Measurements from ENCODE around the gene CLASP1.
"Not testable (repeated sequence)": the region's sequence is repeated elsewhere in the genome, so short reads cannot be mapped to it uniquely, and the experiment has no call there.

CLASP1 gene

DNA sequence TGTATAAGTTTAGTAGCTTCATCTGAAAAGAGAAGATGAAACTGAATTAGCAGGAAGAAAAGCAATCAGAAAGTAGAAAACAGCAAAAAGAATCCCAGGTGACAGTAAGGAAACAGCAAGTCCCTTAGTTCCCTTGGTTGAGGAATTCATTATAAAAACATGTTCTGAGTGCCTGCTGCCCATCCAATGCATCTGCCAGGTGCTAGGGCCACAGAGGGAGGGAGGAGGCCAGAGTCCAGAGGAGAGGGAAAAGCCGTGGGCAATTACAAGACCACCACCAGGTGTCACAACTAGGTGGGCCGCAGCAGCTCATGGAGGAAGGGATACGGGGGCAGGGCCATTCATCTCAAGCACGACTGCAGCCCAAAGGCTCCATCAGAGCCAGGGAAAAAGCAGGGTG is 308.3 kb downstream of the CLASP1 start:
- in situ Hi-C loops (cut with HindIII; ENCODE audit: low sequenced_read_pairs) = no loop called here

DNA sequence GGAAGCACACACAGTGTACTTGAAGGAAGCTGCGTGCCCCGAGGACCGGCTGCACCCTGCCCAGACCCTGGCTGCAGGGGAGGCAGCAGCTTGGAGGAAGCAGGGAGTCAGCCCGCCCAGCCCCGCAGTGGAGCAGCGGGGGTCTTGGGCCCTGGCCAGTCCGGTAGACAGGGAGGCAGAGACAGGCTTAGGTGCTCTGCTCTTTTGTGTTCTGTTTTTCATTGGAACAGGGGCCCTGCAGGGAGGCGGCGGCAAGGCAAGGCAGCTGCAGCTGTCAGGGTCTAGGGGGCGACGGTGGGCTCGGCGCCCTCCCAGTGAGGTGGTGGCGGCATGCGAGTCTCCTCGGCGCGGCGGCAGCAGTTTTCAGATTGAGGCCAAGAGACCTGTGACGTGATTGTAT is 311.0 kb downstream of the CLASP1 start:
- in situ Hi-C loops (cut with HindIII; ENCODE audit: low sequenced_read_pairs) = no loop called here

DNA sequence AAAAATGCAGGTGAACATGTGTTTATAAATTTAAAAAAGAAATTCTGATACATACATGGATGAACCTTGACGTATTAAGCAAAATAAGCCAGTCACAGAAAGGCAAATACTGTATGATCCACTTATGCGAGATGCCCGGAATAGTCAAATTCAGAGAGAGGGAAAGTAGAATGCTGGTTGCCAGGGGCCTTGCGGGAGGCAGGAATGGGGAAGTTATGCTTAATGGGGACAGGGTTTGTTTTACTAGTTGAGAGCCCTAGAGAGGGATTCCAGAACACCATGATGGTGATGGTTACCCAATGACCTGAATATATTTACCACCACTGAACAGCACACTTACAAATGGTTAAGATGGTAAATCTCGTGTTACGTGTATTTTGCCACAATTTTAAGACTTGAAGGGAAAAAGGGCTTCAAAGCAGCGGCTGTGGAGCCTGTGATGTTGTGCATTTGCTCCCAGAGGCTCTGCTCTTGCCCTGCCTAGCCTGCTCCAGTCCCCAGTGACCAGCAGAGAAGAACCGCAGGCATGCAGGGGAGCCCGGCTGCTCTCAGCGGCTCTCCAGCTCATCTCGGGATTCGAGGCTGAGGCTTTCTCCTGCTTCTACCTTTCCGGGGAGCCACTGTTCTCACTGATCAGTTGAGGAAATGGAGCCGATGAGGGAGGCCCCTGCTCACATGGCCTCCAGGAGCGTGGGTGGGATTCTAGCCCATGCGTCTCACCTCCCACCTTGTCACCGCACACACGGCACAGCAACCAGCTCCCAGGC is 312.6 kb downstream of the CLASP1 start:
- in situ Hi-C loops (cut with HindIII; ENCODE audit: low sequenced_read_pairs) = no loop called here

GRCh38 chr2:121335294-121336290 is 313.7 kb downstream of the CLASP1 start:
- in situ Hi-C loops (cut with HindIII; ENCODE audit: low sequenced_read_pairs) = no loop called here

DNA sequence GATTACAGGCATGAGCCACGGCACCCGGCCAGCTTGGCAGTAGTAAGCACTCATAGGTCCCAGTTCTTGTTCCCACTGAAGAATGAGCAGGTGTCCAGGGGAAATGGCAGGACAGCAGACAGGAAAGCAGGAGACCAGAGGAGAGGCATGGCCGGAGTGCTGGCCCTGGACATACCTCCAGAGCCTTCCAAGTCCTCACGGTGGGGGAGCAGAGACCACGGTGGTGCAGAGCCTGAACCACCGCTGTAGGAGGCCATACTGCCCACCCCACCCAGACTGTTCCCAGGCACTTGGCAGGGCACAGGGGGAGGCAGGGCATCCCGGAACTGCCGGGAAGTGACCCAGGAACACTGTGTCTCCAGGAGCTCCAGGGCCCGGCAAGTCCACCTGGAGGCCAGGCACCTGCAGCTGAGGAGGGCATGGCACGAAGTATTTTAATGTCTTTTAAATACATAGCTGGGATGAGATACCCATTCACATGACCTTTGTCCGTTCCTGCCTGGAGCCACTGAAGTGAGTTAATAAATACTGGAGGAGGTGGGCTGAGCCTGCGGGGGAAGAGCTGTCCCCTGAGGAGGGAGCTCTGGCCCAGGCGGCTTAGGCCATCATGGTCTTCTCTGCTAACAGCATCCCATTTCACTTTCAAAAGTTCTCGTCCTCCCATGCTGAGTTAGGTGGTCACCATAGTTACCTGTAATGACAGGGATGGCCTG is 314.5 kb downstream of the CLASP1 start:
- in situ Hi-C loops (cut with HindIII; ENCODE audit: low sequenced_read_pairs) = no loop called here

GRCh38 chr2:121333834-121334558 is 315.3 kb downstream of the CLASP1 start:
- in situ Hi-C loops (cut with HindIII; ENCODE audit: low sequenced_read_pairs) = no loop called here

DNA sequence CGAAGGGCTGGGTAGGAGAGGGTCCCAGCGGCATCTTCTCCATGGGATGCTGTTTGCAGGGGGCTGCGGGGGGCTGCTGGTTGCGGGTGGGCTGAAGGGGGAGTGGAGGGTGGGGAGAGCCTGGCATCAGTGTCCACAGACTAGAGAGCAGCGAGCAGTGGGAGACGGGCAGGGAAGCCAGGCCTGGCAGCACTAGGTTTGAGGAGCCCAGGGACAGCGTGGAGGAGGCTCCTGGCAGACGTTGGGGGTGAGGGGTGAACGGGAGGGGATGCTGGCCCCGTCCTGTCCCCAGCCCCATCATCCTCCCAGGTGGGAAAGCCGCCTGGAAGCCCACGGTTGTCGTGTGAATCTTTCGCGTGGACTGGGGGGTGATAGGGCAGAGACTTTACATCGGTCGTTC is 316.0 kb downstream of the CLASP1 start:
- in situ Hi-C loops (cut with HindIII; ENCODE audit: low sequenced_read_pairs) = no loop called here

- in situ Hi-C loops (cut with HindIII; ENCODE audit: low sequenced_read_pairs) = not testable (repeated sequence)
Observed at GRCh38 chr2:121331324-121331723, 317.9 kb downstream of the CLASP1 start.

- in situ Hi-C loops (cut with HindIII; ENCODE audit: low sequenced_read_pairs) = no loop called here
Observed at GRCh38 chr2:121330921-121331320, 318.3 kb downstream of the CLASP1 start.

DNA sequence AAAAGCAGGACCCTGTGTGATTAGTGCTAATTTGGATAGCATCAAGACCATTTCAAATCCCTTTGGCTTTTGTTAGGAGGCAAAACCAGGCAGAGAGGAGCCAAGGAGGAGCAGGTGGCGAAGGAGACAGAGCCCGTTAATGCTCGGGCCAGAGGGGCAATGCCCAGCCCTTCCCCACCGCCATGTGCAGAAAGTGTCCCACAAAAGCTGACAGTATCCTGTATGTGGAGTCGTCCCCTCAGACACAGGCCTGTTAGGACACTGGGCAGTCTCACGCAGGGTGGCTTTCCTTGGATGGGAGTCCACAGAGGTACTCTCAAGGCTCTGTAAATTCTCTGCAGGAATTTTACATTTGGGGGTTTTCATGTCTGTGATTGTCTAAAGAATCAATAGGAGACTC is 319.5 kb downstream of the CLASP1 start:
- in situ Hi-C loops (cut with HindIII; ENCODE audit: low sequenced_read_pairs) = no loop called here

DNA sequence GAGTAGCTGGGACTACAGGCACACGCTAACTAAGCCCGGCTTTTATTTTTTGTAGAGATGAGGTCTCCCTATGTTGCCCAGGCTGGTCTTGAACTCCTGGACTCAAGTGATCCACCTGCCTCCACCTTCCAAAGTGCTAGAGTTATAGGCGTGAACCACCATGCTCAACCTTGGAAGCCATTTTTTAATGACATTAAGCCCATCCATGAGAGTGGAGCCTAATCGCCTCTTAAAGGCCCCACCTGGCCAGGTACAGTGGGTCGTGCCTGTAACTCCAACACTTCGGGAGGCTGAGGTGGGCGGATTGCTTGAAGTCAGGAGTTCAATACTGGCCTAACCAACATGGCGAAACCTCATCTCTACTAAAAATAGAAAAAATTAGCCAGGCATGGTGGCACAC is 322.6 kb downstream of the CLASP1 start:
- in situ Hi-C loops (cut with HindIII; ENCODE audit: low sequenced_read_pairs) = no loop called here

DNA sequence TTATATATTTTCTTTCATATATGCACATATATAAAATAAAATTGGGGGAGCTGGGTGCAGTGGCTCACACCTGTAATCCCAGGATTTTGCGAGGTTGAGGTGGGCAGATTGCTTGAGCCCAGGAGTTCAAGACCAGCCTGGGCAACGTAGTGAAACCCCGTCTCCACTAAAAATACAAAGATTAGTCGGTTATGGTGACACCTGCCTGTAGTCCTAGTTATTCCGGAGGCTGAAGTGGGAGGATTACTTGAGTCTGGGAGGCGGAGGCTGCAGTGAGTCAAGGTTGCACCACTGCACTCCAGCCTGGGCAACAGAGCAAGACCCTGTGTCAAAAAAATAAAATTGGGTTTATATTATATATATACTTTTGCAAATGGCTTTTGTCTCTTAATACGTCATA is 324.7 kb downstream of the CLASP1 start:
- in situ Hi-C loops (cut with HindIII; ENCODE audit: low sequenced_read_pairs) = no loop called here

GRCh38 chr2:121321476-121321875 is 327.8 kb downstream of the CLASP1 start:
- in situ Hi-C loops (cut with HindIII; ENCODE audit: low sequenced_read_pairs) = no loop called here

- in situ Hi-C loops (cut with HindIII; ENCODE audit: low sequenced_read_pairs) = no loop called here
Observed at GRCh38 chr2:121319941-121320340, 329.3 kb downstream of the CLASP1 start.

DNA sequence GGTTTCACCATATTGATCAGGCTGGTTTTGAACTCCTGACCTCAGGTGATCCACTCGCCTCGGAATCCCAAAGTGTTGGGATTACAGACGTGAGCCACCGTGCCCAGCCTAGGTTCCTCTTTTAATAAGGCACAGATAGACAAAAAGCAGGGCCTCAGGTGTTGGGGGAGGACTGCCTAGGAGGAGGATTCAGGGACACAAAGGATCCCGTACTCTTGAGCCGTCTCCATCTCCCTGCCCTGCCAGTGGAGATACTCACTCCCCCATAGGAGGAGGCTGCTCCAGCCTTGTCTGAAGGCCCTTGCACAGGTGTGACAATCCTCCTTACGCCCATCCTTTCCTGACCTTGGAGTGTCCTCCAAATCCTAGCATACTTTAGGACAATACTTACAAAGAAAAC is 332.3 kb downstream of the CLASP1 start:
- in situ Hi-C loops (cut with HindIII; ENCODE audit: low sequenced_read_pairs) = no loop called here

GRCh38 chr2:121313701-121314100 is 335.6 kb downstream of the CLASP1 start:
- in situ Hi-C loops (cut with HindIII; ENCODE audit: low sequenced_read_pairs) = not testable (repeated sequence)

GRCh38 chr2:121309801-121310200 is 339.5 kb downstream of the CLASP1 start:
- in situ Hi-C loops (cut with HindIII; ENCODE audit: low sequenced_read_pairs) = no loop called here

GRCh38 chr2:121309323-121309722 is 339.9 kb downstream of the CLASP1 start:
- in situ Hi-C loops (cut with HindIII; ENCODE audit: low sequenced_read_pairs) = no loop called here

- in situ Hi-C loops (cut with HindIII; ENCODE audit: low sequenced_read_pairs) = no loop called here
Observed at GRCh38 chr2:121307048-121307447, 342.2 kb downstream of the CLASP1 start.

GRCh38 chr2:121304941-121305340 is 344.3 kb downstream of the CLASP1 start:
- in situ Hi-C loops (cut with HindIII; ENCODE audit: low sequenced_read_pairs) = no loop called here

Data from endothelial cell of hepatic sinusoid (primary cell).